Measurements from ENCODE around the gene ADAMTS19. TPM values are rescaled to one million over a fixed set of nuclear protein-coding genes. Genes with fewer than 3 reads are reported as not detected.
A peak's percentile ranks its signal among the peaks of the same experiment; 100 is the strongest.

ADAMTS19 gene
- total RNA-seq, 2 experiments from 2014 or later = not detected

DNA sequence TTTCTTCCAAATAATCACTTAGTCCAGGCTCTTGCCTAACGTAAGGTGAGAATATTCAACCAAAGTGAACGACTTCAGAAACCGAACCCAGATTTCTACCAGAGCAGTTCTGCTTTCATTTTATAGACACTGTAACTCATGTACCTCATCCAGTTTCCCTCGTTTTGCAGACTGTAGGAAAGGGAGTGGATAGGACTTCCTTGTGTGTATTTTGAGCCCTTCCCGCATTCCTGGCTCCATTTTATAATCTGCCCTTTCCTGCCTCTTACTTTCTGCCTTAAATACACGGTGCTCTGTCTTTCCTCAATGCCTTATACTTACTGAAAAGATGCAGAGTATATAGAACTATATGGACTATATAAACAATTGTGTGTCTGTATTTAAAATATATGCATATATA, 308.6 kb downstream of the ADAMTS19 start:
- no peaks in the 10 kb centered on the region for H3K4me1 Mint-ChIP-seq (ENCODE audit: low read depth)
- DNase-seq = no peak
- H3K4me3 Mint-ChIP-seq = no peak overlapping the region
- ATAC-seq = no peak
- POLR2A ChIA-PET = no interaction called here
- no peaks in the 10 kb centered on the region for H3K27me3 Mint-ChIP-seq (ENCODE audit: low read depth)
- no peak overlapping the region for H3K27ac Mint-ChIP-seq
- no peaks in the 10 kb centered on the region for H3K9me3 Mint-ChIP-seq (ENCODE audit: insufficient read depth)
- H3K36me3 Mint-ChIP-seq (ENCODE audit: low read depth) = no peaks in the 10 kb centered on the region
- CTCF ChIA-PET = interaction anchor here (0.7 to 2.0 kb wide), 5 partner anchors 9 to 863 kb away, joined by 3 to 10 read pairs (median 4); no protein-coding TSS in a partner anchor

DNA sequence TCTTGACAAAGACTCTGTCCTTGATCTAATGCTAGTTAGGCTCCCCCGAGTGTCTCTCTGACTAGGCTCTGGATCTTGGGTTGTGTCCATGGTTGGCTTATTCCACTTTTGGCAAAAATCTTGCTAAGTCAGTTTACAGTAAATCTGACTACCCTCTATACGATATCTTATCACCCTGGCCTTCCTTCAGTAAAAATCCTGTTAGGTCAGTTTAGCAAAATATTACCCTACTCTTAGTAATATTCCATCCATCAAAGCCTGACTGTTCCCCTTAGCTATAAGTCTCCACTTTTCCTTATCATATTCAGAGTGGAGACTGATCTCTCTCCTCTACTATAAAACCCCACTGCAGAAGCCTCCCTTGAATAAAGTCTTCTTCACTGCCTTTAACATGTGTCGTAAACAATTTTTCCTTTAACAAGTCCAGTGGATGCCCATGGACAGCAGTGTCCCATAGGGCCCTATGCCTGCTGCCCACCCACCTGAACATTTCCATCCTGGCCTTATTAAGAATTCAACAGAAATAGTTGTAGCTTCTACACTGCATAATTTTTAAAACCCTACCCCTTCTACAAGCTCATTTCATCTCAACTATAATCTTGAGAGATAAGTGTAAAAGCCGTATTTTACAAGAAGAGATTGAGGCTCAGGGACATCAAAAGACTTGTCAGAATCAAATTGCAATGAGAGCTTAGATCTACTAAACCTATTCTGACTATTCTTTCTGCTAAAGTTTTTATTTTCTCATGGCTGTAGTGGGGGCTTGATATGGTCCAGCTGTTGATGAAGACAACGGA, 310.1 kb downstream of the ADAMTS19 start:
- H3K27me3 Mint-ChIP-seq (ENCODE audit: low read depth) = no peaks in the 10 kb centered on the region

DNA sequence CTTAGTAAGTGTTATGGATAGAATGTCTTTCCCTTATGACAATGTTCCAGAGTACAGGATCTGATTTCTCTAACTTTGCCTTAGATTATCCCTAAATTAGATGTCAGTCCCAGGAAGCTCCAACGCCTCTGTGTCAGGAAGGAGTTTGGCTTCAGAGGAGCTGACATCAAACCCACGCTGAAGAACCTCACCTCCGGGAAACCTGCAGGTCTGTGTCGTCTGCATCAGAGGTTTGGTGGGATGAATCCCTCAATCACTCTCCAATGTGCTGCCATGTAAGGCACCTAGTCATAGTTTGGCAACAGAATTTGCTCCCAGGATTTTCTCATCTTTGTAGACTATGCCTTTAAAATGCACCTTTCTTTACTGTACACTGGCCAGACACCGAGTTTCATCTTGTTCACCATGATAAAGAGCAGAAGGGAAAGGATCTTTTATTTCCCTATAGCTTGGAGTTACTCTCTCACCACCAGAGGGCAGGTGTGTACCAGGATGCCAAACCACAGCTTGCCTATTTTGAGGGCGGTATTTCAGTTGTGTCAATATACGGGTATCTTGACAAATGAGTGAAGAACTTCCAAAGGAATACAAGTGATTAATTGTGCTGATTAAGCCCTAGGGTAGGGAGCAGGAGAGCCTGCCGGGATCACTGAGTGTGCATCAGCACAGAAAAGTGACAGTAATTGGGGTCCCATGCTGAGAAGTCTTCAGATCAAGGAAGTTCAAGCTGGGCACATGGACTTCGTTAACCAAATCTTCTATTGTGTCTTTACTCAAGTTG, 311.1 kb downstream of the ADAMTS19 start:
- POLR2A ChIA-PET = interaction anchor here (0.6 kb wide), 1 partner anchor 1265 kb away, joined by 3 read pairs; no protein-coding TSS in a partner anchor
- no peak overlapping the region for H3K4me3 Mint-ChIP-seq
- H3K27me3 Mint-ChIP-seq (ENCODE audit: low read depth) = no peaks in the 10 kb centered on the region
- peak; percentile 53 for DNase-seq
- CTCF ChIA-PET = interaction anchor here (0.6 to 5.9 kb wide), 12 partner anchors 11 to 1557 kb away, joined by 3 to 34 read pairs (median 3); no protein-coding TSS in a partner anchor
- no peaks in the 10 kb centered on the region for H3K4me1 Mint-ChIP-seq (ENCODE audit: low read depth)
- H3K36me3 Mint-ChIP-seq (ENCODE audit: low read depth) = no peaks in the 10 kb centered on the region
- ATAC-seq = peak; percentile 47
- no peak overlapping the region for H3K27ac Mint-ChIP-seq
- no peaks in the 10 kb centered on the region for H3K9me3 Mint-ChIP-seq (ENCODE audit: insufficient read depth)

More for the DNA sequence above, 310.1 kb downstream of the ADAMTS19 start:
- no peaks in the 10 kb centered on the region for H3K4me1 Mint-ChIP-seq (ENCODE audit: low read depth)
- ATAC-seq (no peak), DNase-seq (no peak)
- H3K4me3 Mint-ChIP-seq = no peak overlapping the region
- no peaks in the 10 kb centered on the region for H3K9me3 Mint-ChIP-seq (ENCODE audit: insufficient read depth)
- H3K27ac Mint-ChIP-seq = no peak overlapping the region
- CTCF ChIA-PET = interaction anchor here (0.6 to 5.9 kb wide), 4 partner anchors 10 to 1556 kb away, joined by 3 to 34 read pairs (median 8); no protein-coding TSS in a partner anchor
- no peaks in the 10 kb centered on the region for H3K36me3 Mint-ChIP-seq (ENCODE audit: low read depth)
- POLR2A ChIA-PET = interaction anchor here (0.7 kb wide), 1 partner anchor 1483 kb away, joined by 3 read pairs; no protein-coding TSS in a partner anchor

DNA sequence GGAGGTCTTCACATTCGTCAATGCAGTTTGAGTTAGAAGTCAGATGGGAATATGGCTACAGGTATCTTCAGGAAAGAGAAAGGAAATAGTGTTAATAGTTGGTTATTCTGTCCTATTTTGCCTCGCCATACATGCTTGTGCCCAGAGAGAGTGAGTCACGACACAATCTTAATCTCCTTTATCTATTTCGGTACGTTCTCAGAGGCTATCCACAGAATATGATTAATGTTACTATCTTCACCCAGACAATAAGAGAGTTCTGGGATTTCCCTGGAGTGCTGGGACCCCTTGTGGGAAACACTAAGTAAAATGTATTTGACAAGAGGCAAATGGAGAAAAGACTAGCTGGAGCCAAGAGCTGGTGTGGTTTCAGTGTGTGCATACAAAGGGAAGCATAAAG, 313.3 kb downstream of the ADAMTS19 start:
- Mint-ChIP-seq H3K4me3 (no peak overlapping the region), H3K36me3 (ENCODE audit: low read depth) (no peaks in the 10 kb centered on the region), H3K9me3 (ENCODE audit: insufficient read depth) (no peaks in the 10 kb centered on the region), H3K27me3 (ENCODE audit: low read depth) (no peaks in the 10 kb centered on the region), H3K27ac (no peak overlapping the region), H3K4me1 (ENCODE audit: low read depth) (no peaks in the 10 kb centered on the region)
- ATAC-seq (no peak), DNase-seq (no peak)
- ChIA-PET CTCF (interaction anchor here (0.7 to 5.9 kb wide), 2 partner anchors 79 to 1572 kb away, joined by 3 to 34 read pairs; no protein-coding TSS in a partner anchor), POLR2A (no interaction called here)

GRCh38 chr5:129781594-129781993, 321.5 kb downstream of the ADAMTS19 start:
- DNase-seq (no peak), ATAC-seq (no peak)
- ChIA-PET CTCF (no interaction called here), POLR2A (no interaction called here)
- H3K4me1 Mint-ChIP-seq (ENCODE audit: low read depth) = no peaks in the 10 kb centered on the region
- no peaks in the 10 kb centered on the region for H3K9me3 Mint-ChIP-seq (ENCODE audit: insufficient read depth)
- no peaks in the 10 kb centered on the region for H3K36me3 Mint-ChIP-seq (ENCODE audit: low read depth)
- no peaks in the 10 kb centered on the region for H3K27me3 Mint-ChIP-seq (ENCODE audit: low read depth)
- H3K4me3 Mint-ChIP-seq = no peak overlapping the region
- no peak overlapping the region for H3K27ac Mint-ChIP-seq
